ENCODE results near the gene GRK5.

Gene GRK5

DNA sequence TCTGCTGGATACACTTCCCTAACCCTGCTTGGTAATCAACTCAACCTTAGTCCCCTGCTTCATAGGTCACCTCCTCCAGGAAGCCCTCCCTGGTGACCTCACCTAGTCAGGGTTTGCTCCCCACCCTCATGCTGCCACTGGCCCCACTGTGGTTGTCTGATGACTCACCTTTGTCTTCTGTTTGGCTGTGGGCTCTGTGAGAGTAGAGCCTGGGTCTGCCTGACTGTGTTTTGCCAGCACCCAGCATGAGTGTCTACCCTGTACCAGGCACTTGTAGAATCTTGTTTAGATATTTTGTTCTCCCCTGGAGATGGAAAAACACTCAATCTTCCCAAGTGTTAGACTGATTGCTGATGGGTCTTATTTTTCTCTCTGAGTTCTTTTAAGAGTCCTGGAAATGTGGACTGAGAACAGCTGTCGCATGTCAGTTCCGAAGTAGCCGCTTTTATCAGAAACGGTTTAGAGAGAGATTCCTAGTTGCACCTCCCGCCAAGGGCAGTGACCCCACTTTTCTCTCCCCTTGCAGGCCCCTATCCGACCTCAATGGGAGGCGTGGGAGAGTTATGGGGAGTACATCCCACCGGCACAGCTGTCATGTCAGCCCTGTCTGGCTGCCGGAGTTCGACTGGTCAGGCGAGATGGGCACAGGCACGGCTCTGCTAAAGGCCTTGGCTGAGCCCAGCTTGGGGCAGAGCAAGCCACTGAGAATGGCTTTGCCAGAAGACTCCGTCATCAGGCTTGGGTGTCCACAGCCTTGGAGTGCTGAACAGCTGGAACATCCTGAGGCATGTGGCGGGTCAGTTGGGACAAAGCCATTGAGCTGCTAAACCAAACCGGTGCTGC is 134.3 kb downstream of the GRK5 start:
- Histone ChIP-seq H3F3A (ENCODE audit: low read depth) (no peaks in the 10 kb centered on the region), H3K9me2 (replicated peaks; ENCODE audit: low read depth, low read length) (no peaks in the 10 kb centered on the region), H3K4me1 (ENCODE audit: insufficient read depth, low read length, poor library complexity, severe bottlenecking) (peaks cover 13% of the 10 kb centered on the region), H3K4me2 (ENCODE audit: low read depth, low read length, poor library complexity, severe bottlenecking) (no peak overlapping the region), H3K79me2 (ENCODE audit: insufficient read depth, low read length) (0 out of 2 replicates have a peak, but pooled peaks cover 3% of the 10 kb centered on the region), H2AFZ (ENCODE audit: low read length) (no peak overlapping the region), H3K9ac (ENCODE audit: low read depth, low read length, poor library complexity, severe bottlenecking) (no peak overlapping the region), H3K9me3 (ENCODE audit: insufficient read depth, low read depth, low read length) (no peaks in the 10 kb centered on the region), H3K27me3 (ENCODE audit: insufficient read depth, low read length, poor library complexity, severe bottlenecking) (no peaks in the 10 kb centered on the region), H3K4me3 (ENCODE audit: low read length, poor library complexity, severe bottlenecking) (no peak overlapping the region), H3K36me3 (ENCODE audit: insufficient read depth, low read length) (peaks cover 3% of the 10 kb centered on the region; the same call in 1 of the 2 replicates), H4K20me1 (ENCODE audit: insufficient read depth, low read length, poor library complexity, severe bottlenecking) (no peaks in the 10 kb centered on the region)
- TF ChIP-seq EZH2phosphoT487 (IDR thresholded peaks at IDR 0.05; ENCODE audit: borderline replicate concordance): no peak
- TF ChIP-seq, protein P1, sequence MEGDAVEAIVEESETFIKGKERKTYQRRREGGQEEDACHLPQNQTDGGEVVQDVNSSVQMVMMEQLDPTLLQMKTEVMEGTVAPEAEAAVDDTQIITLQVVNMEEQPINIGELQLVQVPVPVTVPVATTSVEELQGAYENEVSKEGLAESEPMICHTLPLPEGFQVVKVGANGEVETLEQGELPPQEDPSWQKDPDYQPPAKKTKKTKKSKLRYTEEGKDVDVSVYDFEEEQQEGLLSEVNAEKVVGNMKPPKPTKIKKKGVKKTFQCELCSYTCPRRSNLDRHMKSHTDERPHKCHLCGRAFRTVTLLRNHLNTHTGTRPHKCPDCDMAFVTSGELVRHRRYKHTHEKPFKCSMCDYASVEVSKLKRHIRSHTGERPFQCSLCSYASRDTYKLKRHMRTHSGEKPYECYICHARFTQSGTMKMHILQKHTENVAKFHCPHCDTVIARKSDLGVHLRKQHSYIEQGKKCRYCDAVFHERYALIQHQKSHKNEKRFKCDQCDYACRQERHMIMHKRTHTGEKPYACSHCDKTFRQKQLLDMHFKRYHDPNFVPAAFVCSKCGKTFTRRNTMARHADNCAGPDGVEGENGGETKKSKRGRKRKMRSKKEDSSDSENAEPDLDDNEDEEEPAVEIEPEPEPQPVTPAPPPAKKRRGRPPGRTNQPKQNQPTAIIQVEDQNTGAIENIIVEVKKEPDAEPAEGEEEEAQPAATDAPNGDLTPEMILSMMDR (conservative IDR thresholded peaks at IDR 0.05; ENCODE audit: low read length): no peak

DNA sequence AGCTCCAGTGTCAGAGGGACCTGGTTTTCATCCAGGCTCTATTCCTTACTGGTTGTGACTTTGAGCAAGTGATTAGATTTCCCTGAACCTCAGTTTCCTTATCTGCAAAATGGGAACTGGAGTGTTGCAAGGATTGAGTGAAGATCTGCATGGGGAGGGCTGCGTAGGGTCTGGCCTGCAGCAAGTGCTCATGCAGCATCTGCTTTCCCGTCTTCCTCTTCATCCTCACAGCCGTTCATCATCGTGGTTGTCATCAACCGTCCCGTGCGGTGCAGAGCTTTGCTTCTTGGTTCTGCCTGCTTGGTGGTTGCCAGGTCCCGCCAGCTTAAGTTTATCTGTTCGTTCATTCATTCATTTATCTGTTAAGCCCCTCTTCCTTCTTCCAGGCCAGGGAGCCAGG is 135.0 kb downstream of the GRK5 start:
- Histone ChIP-seq H3K4me3 (ENCODE audit: low read length, poor library complexity, severe bottlenecking) (no peak overlapping the region), H3K9me3 (ENCODE audit: insufficient read depth, low read depth, low read length) (no peaks in the 10 kb centered on the region), H3K9me2 (replicated peaks; ENCODE audit: low read depth, low read length) (no peaks in the 10 kb centered on the region), H3K79me2 (ENCODE audit: insufficient read depth, low read length) (0 out of 2 replicates have a peak, but pooled peaks cover 3% of the 10 kb centered on the region), H3K9ac (ENCODE audit: low read depth, low read length, poor library complexity, severe bottlenecking) (no peak overlapping the region), H4K20me1 (ENCODE audit: insufficient read depth, low read length, poor library complexity, severe bottlenecking) (no peaks in the 10 kb centered on the region), H2AFZ (ENCODE audit: low read length) (no peak overlapping the region), H3K36me3 (ENCODE audit: insufficient read depth, low read length) (peaks cover 3% of the 10 kb centered on the region; the same call in 1 of the 2 replicates), H3K4me1 (ENCODE audit: insufficient read depth, low read length, poor library complexity, severe bottlenecking) (peaks cover 13% of the 10 kb centered on the region), H3K4me2 (ENCODE audit: low read depth, low read length, poor library complexity, severe bottlenecking) (no peak overlapping the region), H3K27me3 (ENCODE audit: insufficient read depth, low read length, poor library complexity, severe bottlenecking) (no peaks in the 10 kb centered on the region), H3F3A (ENCODE audit: low read depth) (no peaks in the 10 kb centered on the region)
- TF ChIP-seq, protein P1 (conservative IDR thresholded peaks at IDR 0.05; ENCODE audit: low read length): no peak
- TF ChIP-seq EZH2phosphoT487 (IDR thresholded peaks at IDR 0.05; ENCODE audit: borderline replicate concordance): no peak

DNA sequence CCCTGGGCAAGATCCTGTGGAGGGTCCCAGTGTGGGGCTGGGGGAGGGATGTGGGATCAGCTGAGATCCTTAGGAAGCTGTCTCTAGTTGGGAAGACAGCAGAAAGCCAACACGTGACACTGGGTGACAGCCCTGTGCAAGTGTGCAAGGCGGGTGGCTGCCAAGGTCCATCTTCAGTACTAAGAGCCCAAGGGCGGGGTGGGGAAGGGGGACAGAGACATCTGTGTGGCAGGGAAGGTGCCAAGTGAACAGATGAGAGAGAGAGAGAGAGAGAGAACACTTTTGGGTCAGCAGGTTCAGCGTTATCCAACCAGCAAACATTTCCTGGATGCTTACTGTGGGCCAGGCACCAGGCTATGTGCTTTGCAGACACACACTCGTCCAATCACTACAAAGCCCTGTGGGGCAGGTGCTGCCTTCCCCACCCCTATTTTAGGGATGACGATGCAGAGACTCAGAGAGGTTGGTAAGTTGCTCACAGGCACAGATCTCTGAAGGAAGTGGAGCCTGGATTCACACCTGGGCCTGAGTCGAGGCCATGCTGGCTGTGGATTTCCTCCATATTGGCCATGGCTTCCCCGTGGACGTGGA is 135.7 kb downstream of the GRK5 start:
- no peaks in the 10 kb centered on the region for H3K27me3 ChIP-seq (ENCODE audit: insufficient read depth, low read length, poor library complexity, severe bottlenecking)
- H3K79me2 ChIP-seq (ENCODE audit: insufficient read depth, low read length): 0 out of 2 replicates have a peak, but pooled peaks cover 3% of the 10 kb centered on the region
- no peak overlapping the region for H3K4me3 ChIP-seq (ENCODE audit: low read length, poor library complexity, severe bottlenecking)
- TF ChIP-seq, protein P1 (conservative IDR thresholded peaks at IDR 0.05; ENCODE audit: low read length): no peak
- H2AFZ ChIP-seq (ENCODE audit: low read length): no peak overlapping the region
- no peaks in the 10 kb centered on the region for H3K9me3 ChIP-seq (ENCODE audit: insufficient read depth, low read depth, low read length)
- H3K36me3 ChIP-seq (ENCODE audit: insufficient read depth, low read length): peaks cover 3% of the 10 kb centered on the region; the same call in 1 of the 2 replicates
- H3F3A ChIP-seq (ENCODE audit: low read depth): no peaks in the 10 kb centered on the region
- H3K4me1 ChIP-seq (ENCODE audit: insufficient read depth, low read length, poor library complexity, severe bottlenecking): peaks cover 13% of the 10 kb centered on the region
- H4K20me1 ChIP-seq (ENCODE audit: insufficient read depth, low read length, poor library complexity, severe bottlenecking): no peaks in the 10 kb centered on the region
- H3K9ac ChIP-seq (ENCODE audit: low read depth, low read length, poor library complexity, severe bottlenecking): no peak overlapping the region
- no peak overlapping the region for H3K4me2 ChIP-seq (ENCODE audit: low read depth, low read length, poor library complexity, severe bottlenecking)
- no peaks in the 10 kb centered on the region for H3K9me2 ChIP-seq (replicated peaks; ENCODE audit: low read depth, low read length)

Measured in Loucy (cell line).